OCI-LY1 (cell line): Measurements from ENCODE around the gene PEF1.

Experiments
- H2AFZ ChIP-seq: fragments of 200-600 bp; sonication (generic), shearing (Covaris generic); 2 replicates; pipeline ENCODE4 v1.6.0; 2014; ENCODE audit warnings: antibody characterized with exemption, mild to moderate bottlenecking, low read length
- H3F3A ChIP-seq: fragments of 200-600 bp; sonication (generic), shearing (Covaris generic); 2 replicates; pipeline ENCODE4 v1.6.0; 2014; ENCODE audit warnings: mild to moderate bottlenecking, antibody characterized with exemption, low read length, moderate library complexity; ENCODE audit not compliant: insufficient read depth
- H3K27ac ChIP-seq: fragments of 200-600 bp; sonication (generic); 2 replicates; pipeline ENCODE4 v1.5.1; 2014; ENCODE audit warnings: low read length, mixed run types, mild to moderate bottlenecking, low read depth; ENCODE audit not compliant: poor library complexity, severe bottlenecking
- H3K27me3 ChIP-seq: fragments of 200-600 bp; sonication (generic); 2 replicates; pipeline ENCODE4 v1.6.0; 2014; ENCODE audit warnings: antibody characterized with exemption, mild to moderate bottlenecking, low read length, moderate library complexity; ENCODE audit not compliant: insufficient read depth
- H3K36me3 ChIP-seq: fragments of 200-600 bp; sonication (generic); 2 replicates; pipeline ENCODE4 v1.6.1; 2014; ENCODE audit warnings: mild to moderate bottlenecking, antibody characterized with exemption, low read length, moderate library complexity, mixed read lengths; ENCODE audit not compliant: insufficient read depth
- H3K4me1 ChIP-seq: fragments of 200-600 bp; sonication (generic); 2 replicates; pipeline ENCODE4 v1.5.1; 2014; ENCODE audit warnings: mild to moderate bottlenecking, low read length, moderate library complexity; ENCODE audit not compliant: insufficient read depth, severe bottlenecking
- H3K4me2 ChIP-seq: fragments of 200-600 bp; sonication (generic), shearing (Covaris generic); 2 replicates; pipeline ENCODE4 v1.6.1; 2014; ENCODE audit warnings: low read length
- H3K4me3 ChIP-seq: fragments of 200-600 bp; sonication (generic); 2 replicates; pipeline ENCODE4 v1.5.1; 2014; ENCODE audit warnings: low read length, low read depth, mild to moderate bottlenecking, mixed read lengths; ENCODE audit not compliant: poor library complexity, severe bottlenecking
- H3K79me2 ChIP-seq: fragments of 200-600 bp; shearing (Covaris generic); 2 replicates; pipeline ENCODE4 v1.6.1; 2016; ENCODE audit warnings: mixed run types, low read length, mixed read lengths; ENCODE audit not compliant: insufficient read depth
- H3K9ac ChIP-seq: fragments of 200-600 bp; sonication (generic), shearing (Covaris generic); 2 replicates; pipeline ENCODE4 v1.6.1; 2014; ENCODE audit warnings: mild to moderate bottlenecking, low read length, mixed read lengths
- H3K9me2 ChIP-seq: fragments of 200-600 bp; sonication (generic), shearing (Covaris generic); 2 replicates; pipeline ENCODE4 v1.6.1; 2014; ENCODE audit warnings: low read depth, mild to moderate bottlenecking, low read length, mixed read lengths
- H3K9me3 ChIP-seq: fragments of 200-600 bp; shearing (Covaris generic); 2 replicates; pipeline ENCODE4 v1.6.1; 2014; ENCODE audit warnings: low read length, mixed read lengths
- H4K20me1 ChIP-seq: fragments of 200-600 bp; sonication (generic), shearing (Covaris generic); 2 replicates; pipeline ENCODE4 v1.6.0; 2016; ENCODE audit warnings: mild to moderate bottlenecking, low read length; ENCODE audit not compliant: insufficient read depth
- EZH2 ChIP-seq: fragments of 200-600 bp; sonication (generic), shearing (Covaris generic); IDR thresholded peaks from 2 replicates; pipeline ENCODE4 v1.8.0; 2017; ENCODE audit warnings: borderline replicate concordance, mixed run types, mild to moderate bottlenecking, antibody characterized with exemption, low read length, moderate library complexity, mixed read lengths
- TF ChIP-seq, protein P1 (sequence below): fragments of 200-600 bp; sonication (generic), shearing (Covaris generic); IDR thresholded peaks from 2 replicates; pipeline ENCODE4 v1.5.1; 2017; ENCODE audit warnings: mild to moderate bottlenecking, antibody characterized with exemption, low read length, moderate library complexity, mixed read lengths

Gene PEF1

DNA sequence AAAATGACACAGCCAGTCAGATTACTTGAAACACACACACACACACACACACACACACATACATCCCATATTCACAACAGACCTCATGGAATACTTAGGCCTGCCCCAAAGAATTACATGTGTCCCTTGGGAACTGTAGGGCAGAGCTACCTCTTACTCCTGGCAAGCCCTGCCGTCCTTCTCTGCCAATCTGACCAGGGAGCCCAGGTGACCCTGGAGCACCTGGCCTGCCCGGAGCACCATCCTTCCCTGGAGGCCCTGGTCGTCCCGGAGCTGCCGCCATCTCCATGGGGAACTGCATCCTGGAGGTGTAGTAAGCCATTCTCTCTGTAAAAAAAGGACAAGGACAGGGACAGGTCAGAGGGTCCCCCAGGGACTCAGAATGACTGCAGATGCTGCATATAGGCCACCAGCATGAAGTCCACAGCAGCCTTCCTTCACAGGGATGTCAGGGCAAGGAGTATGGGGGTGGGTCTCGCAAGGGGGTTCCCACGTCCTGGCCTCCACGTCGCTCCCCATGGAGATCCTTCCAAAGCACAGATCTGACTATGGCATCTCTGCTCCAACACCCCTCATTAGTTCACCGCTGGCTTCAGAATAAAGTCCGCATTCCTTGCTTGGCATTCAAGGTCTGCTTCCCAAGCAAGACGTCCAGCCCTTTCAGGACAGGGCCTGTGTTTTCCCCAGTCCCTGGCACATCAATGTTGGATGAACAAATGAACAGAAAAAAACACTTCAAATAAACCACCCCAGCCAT is 9.2 kb upstream of the PEF1 start:
- H3K4me2 ChIP-seq: no peak overlapping the region
- no peak overlapping the region for H3K27ac ChIP-seq
- H3K9me3 ChIP-seq: no peaks in the 10 kb centered on the region
- H3K9me2 ChIP-seq: no peaks in the 10 kb centered on the region
- TF ChIP-seq, protein P1, sequence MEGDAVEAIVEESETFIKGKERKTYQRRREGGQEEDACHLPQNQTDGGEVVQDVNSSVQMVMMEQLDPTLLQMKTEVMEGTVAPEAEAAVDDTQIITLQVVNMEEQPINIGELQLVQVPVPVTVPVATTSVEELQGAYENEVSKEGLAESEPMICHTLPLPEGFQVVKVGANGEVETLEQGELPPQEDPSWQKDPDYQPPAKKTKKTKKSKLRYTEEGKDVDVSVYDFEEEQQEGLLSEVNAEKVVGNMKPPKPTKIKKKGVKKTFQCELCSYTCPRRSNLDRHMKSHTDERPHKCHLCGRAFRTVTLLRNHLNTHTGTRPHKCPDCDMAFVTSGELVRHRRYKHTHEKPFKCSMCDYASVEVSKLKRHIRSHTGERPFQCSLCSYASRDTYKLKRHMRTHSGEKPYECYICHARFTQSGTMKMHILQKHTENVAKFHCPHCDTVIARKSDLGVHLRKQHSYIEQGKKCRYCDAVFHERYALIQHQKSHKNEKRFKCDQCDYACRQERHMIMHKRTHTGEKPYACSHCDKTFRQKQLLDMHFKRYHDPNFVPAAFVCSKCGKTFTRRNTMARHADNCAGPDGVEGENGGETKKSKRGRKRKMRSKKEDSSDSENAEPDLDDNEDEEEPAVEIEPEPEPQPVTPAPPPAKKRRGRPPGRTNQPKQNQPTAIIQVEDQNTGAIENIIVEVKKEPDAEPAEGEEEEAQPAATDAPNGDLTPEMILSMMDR: no peak
- TF ChIP-seq EZH2: no peak
- H3K9ac ChIP-seq: no peak overlapping the region
- peaks cover 5% of the 10 kb centered on the region; the same call in 1 of the 2 replicates for H3K27me3 ChIP-seq
- H4K20me1 ChIP-seq: no peaks in the 10 kb centered on the region
- no peaks in the 10 kb centered on the region for H3K79me2 ChIP-seq
- H3K36me3 ChIP-seq: no peaks in the 10 kb centered on the region
- no peak overlapping the region for H2AFZ ChIP-seq
- no peaks in the 10 kb centered on the region for H3K4me1 ChIP-seq
- no peaks in the 10 kb centered on the region for H3F3A ChIP-seq
- H3K4me3 ChIP-seq: no peak overlapping the region

DNA sequence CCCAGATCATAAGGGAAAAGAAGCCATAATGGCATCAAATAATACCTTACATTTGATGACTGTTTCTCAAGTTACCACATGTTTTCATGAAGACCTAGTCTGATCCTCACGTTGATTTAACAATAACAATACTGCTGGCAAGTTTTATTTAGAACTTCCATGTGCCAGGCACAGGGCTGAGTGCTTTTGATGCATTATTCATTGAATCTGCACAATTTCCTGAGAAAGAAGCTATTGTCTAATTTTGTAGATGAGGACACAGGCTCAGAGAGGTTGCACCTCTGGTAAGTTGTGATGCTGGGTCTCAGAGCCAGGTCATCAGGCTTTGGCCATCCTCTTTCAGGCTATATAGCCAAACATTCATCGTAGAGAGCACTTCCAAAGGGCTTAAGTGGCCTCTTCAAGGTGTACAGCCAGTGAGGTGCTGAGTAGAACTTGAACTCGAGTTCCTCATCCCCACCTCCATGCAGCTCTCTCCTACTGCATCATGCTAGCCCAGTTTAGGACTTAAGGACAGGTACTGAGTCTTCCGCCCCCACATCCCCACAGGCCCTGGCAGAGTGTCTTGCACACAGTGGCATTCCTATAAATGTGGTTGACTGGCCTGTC is 8.3 kb upstream of the PEF1 start:
- Histone ChIP-seq H2AFZ (no peak overlapping the region), H3K9me2 (no peaks in the 10 kb centered on the region), H3K79me2 (no peaks in the 10 kb centered on the region), H3K36me3 (no peaks in the 10 kb centered on the region), H3K9me3 (no peaks in the 10 kb centered on the region), H3K4me3 (no peak overlapping the region), H3F3A (no peaks in the 10 kb centered on the region), H3K4me1 (no peaks in the 10 kb centered on the region), H3K9ac (no peak overlapping the region), H4K20me1 (no peaks in the 10 kb centered on the region), H3K27ac (no peak overlapping the region), H3K4me2 (no peak overlapping the region), H3K27me3 (peaks cover 5% of the 10 kb centered on the region; the same call in 1 of the 2 replicates)
- TF ChIP-seq EZH2: no peak
- TF ChIP-seq, protein P1: no peak

DNA sequence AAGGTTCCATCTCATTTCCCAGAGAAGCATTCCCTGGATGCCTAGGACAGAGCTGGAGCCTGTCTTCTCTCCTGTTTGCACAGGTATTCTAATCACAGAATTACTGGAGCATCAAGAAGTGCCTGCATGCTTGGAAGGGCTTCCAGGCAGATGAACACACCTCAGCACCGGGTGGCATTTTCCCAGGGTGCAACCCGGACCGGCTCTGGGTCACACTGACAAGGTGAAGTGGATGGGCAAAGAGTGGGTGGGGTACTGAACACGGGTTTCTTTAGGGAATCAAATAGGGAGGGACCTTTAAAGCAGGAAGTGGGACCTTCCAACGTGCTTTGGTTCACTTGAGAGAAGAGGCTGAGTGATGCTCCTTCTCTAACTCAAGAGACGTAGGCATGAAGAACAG is 7.1 kb upstream of the PEF1 start:
- Histone ChIP-seq H3F3A (no peaks in the 10 kb centered on the region), H3K27me3 (peaks cover 5% of the 10 kb centered on the region; the same call in 1 of the 2 replicates), H3K4me2 (no peak overlapping the region), H2AFZ (no peak overlapping the region), H4K20me1 (no peaks in the 10 kb centered on the region), H3K9ac (no peak overlapping the region), H3K4me3 (no peak overlapping the region), H3K9me2 (no peaks in the 10 kb centered on the region), H3K79me2 (no peaks in the 10 kb centered on the region), H3K36me3 (no peaks in the 10 kb centered on the region), H3K27ac (no peak overlapping the region), H3K9me3 (no peaks in the 10 kb centered on the region), H3K4me1 (no peaks in the 10 kb centered on the region)
- TF ChIP-seq, protein P1: no peak
- no peak for TF ChIP-seq EZH2
